Anterior cingulate cortex (tissue), 58 donors: ENCODE measurements around the gene AGFG1.
"Not testable (repeated sequence)": the region's sequence is repeated elsewhere in the genome, so short reads cannot be mapped to it uniquely, and the experiment has no call there.

Experiments used
- DNase-seq, 58 donors: peaks; one replicate each; lab custom pipeline; 2025; lab: John Stamatoyannopoulos, UW

AGFG1 gene

DNA sequence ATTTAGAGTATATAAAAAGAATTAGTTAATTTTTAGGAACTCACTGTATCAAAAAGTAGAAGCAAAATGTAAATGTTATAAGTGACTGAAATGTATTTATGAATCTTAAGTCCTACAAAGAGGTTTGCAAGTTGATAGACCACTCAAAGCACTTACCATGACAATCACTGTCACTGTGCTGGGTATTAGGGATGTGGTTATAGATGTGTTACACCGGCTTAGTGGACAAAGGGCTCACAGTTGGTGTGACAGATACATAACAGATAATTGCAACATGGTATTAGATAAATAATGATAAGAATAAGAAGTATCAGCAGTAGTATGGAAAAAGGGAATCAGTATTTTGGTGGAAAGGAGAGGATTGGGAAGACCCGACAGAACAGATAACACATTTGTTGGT is 21.6 kb downstream of the AGFG1 start:
- DNase-seq = no peak

GRCh38 chr2:227497158-227497557 is 25.2 kb downstream of the AGFG1 start:
- no peak for DNase-seq

DNA sequence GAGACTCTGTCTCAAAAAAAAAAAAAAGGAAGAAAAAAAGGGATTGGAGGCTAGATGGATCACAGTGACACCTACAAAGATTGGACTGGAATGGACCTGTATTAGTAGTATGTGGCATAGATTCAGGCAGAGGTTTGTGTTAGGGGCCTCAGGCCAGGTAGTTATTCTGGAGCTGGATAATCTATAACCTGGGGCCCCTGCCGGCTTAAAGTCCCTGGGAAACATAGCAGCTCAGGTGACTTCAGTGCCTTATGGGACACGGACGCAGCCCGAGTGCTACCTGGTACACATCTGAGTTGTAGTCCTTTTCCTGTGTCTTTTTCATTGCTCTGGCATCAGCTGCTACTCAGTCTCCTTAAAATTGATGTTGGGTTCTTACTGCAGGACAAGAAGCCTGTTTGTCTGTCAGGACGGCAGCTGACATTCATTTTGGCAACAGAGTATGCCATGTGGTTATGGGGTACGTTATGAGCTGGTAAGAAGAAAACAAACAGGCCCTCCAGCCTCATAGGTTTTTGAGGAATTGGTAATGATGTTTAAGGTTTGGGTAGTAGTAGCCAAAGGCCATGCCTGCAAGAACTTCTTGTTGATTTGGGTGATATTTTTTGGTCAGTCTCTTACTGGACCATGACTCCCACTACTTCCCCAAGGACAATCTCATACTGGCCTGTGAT is 27.8 kb downstream of the AGFG1 start:
- DNase-seq = no peak

GRCh38 chr2:227500301-227500630 is 28.3 kb downstream of the AGFG1 start:
- no peak for DNase-seq

DNA sequence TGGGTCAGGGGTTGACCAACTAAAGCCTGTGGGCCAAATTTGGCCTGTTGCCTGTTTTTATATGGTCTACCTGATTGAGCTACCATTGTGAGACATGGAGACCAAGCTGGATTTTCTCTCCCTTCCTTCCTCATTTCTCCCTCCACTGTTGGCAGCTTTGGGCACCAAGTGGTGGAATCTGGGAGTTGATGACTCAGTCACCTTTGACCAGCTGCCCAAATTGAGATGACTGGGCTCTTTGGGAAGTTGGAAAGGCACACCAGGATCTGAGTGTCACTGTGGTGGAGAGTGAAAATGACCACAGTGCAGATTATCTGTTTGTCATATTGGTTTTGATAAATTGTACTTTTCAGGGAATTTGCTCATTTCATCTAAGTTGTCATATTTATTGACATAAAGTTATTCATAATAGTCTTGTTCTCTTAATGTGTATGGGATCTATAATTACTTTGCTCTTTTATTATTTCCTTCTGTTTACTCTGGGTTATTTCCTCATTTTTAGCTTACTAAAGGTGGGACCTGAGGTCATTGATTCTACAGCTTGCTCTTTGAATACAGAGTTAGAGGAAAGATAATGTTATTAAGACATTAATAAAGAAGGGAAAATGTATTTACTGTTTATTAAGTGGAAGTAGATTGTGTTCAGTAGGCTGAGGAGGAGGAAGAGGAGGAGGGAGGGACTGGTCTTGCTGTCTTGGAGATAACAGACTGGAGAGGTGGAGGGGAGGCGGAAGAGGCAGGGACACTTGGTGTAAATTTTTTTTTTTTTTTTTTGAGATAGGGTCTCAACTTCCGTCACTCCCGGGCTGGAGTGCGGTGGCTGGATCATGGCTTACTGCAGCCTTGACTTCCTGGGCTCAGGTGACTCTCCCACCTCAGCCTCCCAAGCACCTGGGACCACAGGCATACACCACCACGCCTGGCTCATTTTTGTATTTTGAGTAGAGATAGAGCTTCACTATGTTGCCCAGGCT is 31.8 kb downstream of the AGFG1 start:
- peak in 2 of 58 donors; percentile 15 to 44 for DNase-seq

DNA sequence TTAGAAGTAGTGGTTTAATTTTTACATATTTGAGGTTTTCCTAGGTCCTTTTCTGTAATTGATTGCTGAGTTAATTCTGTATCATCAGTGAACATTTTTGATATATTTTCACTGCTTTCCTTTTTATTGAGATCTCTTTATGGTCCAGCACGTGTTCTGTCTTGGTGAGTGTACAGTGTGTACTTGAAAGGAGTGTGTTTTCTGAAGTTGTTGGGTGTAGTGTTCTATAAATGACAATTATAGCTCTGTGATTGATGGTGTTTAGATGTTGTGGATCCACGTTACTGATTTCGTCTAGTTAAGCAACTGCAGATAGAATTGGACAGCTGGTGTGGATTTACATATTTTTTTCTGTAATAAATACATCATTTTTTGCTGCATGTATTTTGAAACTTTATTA is 32.7 kb downstream of the AGFG1 start:
- DNase-seq = no peak

GRCh38 chr2:227506456-227506855 is 34.5 kb downstream of the AGFG1 start:
- no peak for DNase-seq

GRCh38 chr2:227507963-227508362 is 36.0 kb downstream of the AGFG1 start:
- no peak for DNase-seq

GRCh38 chr2:227509076-227509475 is 37.1 kb downstream of the AGFG1 start:
- no peak for DNase-seq

GRCh38 chr2:227509824-227510619 is 38.1 kb downstream of the AGFG1 start:
- DNase-seq = no peak

DNA sequence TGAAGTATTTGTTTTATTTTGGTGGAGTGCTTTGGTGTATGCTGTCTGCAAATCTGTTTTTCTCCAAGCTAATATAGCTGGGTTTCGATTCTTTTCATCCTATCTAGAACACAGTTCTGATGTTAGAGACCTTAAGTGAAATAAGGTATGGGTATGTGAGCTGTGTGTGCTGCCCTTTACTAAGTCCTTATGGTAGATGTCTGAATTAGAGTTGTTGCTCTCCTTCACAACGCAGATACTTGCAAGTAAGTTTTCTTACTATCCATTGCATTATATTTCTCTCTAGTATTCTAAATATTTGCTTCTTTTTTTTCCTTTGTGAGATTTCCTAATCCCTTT is 38.6 kb downstream of the AGFG1 start:
- no peak for DNase-seq

- no peak for DNase-seq
Measured at GRCh38 chr2:227511239-227511930, 39.4 kb downstream of the AGFG1 start.

GRCh38 chr2:227511955-227512354 is 40.0 kb downstream of the AGFG1 start:
- DNase-seq = no peak

DNA sequence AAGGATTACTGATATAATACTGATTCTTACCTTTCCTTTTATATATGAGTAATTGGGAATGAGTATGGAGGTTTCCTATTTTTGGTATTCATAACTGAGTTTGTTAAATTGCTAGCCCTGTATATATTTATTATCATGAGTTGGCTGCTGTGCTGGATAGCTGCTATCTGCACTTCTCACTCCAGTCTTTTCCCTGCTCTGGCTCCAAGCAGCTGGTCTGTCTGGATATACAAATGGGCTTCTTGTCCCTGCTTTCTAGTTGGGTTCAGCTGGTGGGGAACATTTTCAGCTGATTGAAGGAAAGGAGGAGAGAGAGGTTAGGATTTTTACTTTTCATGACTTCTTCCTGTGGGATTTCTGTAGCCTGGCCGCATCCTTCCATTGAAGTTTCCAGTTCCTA is 41.2 kb downstream of the AGFG1 start:
- peak in 3 of 58 donors; percentile 4 to 13 (median 8) for DNase-seq

DNA sequence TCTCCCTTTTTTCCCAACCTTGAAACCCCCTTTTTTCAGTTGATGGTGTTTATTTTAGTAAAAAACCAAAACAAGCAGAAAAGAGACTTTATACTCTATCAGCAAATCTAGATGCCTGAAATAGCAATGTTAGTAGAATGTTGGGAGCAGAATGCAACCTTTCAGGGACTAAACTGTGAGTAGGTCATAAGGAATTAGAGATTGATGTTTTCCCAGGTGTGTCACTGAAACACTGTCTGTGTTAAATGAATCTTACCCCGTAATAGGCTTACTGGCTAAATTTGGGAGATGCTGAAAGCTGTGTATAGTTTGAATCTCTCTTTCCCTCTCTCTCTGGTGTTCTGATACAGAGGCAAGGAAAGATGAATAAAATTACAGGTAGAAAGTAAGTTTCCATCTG is 43.8 kb downstream of the AGFG1 start:
- no peak for DNase-seq

- no peak for DNase-seq
Measured at GRCh38 chr2:227517724-227518123, 45.8 kb downstream of the AGFG1 start.

- DNase-seq = not testable (repeated sequence)
Measured at GRCh38 chr2:227518278-227518865, 46.4 kb downstream of the AGFG1 start.

- DNase-seq = not testable (repeated sequence)
Measured at GRCh38 chr2:227521178-227521577, 49.2 kb downstream of the AGFG1 start.

DNA sequence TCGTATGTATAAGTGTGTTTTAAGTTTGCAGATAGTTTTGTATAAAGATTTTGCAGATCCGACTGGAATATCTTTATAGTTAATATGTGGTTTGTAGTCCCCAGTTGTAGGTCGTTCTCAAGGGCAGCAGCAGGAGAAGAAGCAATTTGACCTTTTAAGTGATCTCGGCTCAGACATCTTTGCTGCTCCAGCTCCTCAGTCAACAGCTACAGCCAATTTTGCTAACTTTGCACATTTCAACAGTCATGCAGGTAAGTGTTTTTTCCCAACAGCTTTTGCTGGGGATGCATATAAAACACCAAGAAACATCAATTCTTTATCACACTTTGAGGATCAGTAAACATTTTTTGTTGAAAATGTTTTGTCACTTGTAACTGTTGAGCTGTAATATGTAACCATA is 52.7 kb downstream of the AGFG1 start:
- no peak for DNase-seq

- no peak for DNase-seq
Measured at GRCh38 chr2:227527351-227527750, 55.4 kb downstream of the AGFG1 start.
